HG02763 (cell line): Measurements from ENCODE around the gene TIGD6.
"Not testable (repeated sequence)": the region's sequence is repeated elsewhere in the genome, so short reads cannot be mapped to it uniquely, and the experiment has no call there.

Source experiments
- ATAC-seq: cut with Tn5 transposase; IDR thresholded peaks from one replicate; pipeline ENCODE4 v1.9.1; 2021; ENCODE audit warnings: mild to moderate bottlenecking, moderate library complexity; ENCODE audit not compliant: unreplicated experiment

The TIGD6 gene

GRCh38 chr5:149943177-149943949 lies 57.1 kb downstream of the TIGD6 start:
- not testable (repeated sequence) for ATAC-seq
